ENCODE results near the gene GHR.
A peak's percentile ranks its signal among the peaks of the same experiment; 100 is the strongest.
"Not testable (repeated sequence)": the region's sequence is repeated elsewhere in the genome, so short reads cannot be mapped to it uniquely, and the experiment has no call there.

The GHR gene

DNA sequence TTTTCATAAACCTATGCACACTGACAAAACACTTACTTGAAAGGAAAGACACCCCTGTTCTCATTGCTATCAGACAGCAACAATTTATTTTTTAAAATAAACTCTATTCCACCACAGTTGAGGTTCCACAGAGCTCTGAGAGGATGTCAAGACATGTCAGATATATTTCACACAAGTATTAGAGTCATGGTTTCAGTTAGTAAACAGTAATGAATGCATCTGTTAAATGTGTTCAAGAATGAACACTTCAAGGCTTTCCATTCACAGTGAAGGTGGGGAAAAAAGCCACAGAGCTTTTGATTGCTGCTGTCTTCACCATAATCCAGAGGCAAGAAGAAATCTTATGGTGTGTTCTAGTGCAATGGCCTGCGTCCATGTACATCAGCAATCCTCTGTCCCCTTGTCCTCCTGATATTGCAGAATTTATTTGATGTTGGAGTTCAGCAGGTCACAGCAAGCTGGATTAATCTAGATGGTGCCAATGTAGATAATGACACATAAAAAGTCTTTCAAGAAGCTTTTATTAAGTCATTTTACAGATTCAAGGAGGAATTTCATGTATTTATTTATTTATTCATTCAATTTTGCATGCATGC is 146.8 kb downstream of the GHR start:
- DNase-seq (ENCODE audit: low read depth): no peak

DNA sequence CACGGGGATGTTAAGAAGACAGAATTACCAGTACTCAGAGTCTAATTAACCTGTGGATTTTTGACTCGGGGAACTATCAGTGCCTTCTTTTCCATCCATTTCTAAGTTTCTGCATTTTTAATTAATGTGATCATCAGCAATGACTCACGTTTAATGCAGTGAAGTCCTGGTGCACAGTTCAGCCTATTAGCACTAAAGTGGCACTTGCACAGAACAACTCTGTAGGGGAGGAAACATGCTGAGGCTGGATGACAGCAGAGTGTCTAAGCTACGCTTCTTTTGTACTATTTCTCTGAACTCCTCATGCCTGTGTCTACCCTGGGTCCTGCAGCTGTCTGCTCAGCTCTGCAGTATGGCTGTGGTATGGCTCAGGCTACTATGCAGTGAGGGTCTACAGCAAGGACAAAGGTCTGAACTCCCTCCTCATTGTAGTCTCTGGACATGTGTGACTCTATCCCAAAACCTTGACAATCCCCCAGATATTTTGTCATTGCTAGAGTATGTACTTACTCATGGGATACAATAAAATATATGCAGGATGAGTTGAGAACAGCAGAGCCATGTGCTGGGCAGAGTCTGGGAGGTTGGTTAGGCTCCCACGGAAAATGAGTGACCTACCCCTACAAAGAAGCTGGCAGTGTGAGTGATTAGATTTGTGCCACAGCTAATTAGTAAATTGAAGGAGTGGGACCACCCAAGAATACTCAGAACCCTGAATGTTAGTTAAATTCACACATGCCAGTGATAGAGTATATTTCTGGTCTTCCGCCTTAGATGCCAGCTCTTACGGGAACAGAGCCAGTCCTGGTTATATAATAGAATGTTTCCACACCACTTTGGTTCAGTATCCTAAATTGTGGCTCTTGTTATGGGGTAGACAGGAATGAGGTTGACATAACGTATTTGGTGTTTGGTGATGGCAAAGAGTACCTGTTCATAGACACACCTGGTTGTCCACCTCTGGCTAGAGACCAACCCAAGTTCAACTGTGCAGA is 148.0 kb downstream of the GHR start:
- no peak for DNase-seq (ENCODE audit: low read depth)

DNA sequence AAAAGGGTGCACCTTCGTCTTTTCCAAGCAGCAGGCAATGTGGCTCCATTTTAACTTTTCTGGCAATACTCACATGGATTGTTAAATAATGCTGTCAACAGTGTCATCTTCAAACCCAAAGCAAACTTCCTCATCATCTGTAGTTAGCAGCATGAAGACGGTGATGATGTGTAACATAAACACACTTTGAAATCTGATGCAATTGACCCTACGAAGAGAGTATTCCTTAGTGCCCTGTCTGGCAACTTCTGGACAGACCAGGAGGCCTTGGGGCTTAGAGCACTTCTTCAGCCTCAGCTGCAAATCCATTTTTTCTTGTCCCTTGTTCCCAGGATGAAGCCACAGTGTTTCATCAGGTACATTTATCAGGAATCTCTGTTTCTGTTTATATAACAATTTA is 149.1 kb downstream of the GHR start:
- DNase-seq (ENCODE audit: low read depth): no peak

DNA sequence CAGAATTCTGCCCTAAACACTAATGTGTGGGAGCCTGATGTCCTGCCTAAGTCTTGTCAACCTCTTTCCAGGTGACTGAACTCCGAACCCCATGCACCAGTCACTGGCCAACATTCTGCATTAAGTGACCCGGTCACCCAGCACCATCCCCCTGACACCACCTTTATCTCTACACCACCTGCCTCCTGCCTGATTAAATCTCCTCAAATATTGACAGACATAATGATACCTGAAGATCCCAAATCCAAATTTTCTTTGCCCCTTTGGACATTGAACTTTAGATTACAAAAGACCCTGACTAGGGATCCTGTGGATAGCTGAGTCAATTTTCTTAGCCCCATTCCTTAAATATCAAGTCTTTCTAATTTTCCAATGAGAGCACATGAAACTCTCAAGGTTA is 150.1 kb downstream of the GHR start:
- no peak for DNase-seq (ENCODE audit: low read depth)

DNA sequence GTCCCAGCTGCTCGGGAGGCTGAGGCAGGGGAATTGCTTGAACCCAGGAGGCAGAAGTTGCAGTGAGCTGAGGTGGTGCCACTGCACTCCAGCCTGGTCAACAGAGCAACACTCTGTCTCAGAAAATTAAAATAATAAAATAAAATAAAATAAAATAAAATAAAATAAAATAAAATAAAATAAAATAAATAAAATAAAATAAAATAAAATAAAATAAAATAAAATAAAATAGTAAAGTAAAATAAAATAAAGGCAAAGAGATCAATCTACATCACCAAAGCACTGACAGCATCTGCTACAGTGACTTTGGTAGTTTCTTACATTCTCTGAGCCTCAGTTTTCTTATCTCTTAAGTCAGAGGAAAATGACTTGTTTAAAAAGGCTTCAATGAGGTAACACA is 152.7 kb downstream of the GHR start:
- DNase-seq (ENCODE audit: low read depth): not testable (repeated sequence)

DNA sequence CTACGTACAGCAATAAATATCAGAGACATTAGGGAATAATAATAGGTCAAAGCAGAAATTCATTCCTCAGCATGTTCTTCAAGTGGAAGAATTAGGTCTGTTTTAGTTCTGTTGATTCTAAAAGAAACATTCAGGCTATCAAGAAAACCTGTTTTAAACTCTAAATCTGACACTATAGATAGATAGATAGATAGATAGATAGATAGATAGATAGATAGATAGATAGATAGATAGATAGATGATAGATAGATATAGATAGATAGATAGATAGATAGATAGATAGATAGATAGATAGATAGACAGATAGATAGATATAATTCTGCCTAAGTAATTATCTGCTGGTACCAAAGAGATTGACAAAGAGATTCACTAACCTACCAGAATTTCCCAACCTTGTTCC is 155.7 kb downstream of the GHR start:
- not testable (repeated sequence) for DNase-seq (ENCODE audit: low read depth)

DNA sequence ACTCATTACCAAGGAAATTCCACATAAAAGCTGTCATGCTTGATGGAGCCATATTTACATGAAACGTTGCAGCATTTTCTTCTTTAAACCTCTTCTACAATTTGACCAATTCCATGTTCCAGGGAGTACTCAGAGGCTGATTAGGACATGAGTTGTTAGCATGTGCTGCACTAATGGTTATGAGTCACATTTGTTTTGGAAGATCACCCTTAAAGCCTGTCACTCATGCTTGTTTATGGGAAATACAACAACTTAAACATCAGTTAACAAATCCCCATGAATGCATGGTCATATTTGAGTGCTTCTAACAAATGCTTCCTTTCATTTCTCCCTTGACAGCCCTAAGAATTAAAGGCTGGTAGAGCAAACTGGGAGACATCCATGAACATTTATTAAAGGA is 156.1 kb downstream of the GHR start:
- DNase-seq (ENCODE audit: low read depth): no peak

DNA sequence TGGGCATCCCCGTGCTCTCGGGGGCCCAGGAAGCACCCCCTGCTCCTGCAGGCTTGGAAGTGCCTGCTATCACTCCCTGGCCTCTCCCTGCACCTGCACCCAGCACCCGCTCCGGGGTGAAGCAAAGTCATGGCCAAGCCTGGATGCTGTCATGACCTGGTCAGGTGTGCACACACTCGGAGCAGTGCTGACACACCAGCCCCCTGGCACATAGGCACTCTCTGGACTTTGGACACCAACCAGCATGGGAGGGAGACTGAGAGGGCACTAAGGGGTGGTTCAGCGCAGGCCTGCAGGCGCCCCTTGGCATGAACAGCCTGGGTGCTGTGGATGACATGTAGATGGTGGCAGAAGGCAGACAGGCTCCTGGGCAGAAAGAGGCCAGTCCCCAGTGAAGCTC is 158.6 kb downstream of the GHR start:
- no peak for DNase-seq (ENCODE audit: low read depth)

DNA sequence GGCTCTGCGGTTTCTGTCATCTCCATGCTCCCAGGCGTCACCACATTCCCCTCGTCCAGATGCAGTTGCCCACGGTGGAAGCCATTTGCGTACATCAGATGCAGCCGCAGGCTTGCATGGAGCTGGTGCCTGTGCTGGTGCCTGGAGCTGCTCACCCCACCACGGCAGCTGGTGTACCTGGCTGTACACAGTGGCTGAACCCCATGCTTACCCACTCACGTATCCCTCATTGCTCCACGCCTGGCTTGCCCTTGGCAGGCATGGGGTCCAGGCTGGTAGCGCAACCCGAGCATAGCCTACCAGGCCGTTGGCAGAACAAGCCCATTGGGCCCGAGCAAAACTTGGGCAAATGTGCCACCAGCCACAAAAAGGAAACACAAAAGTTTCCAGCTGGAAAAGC is 159.5 kb downstream of the GHR start:
- DNase-seq (ENCODE audit: low read depth): no peak

DNA sequence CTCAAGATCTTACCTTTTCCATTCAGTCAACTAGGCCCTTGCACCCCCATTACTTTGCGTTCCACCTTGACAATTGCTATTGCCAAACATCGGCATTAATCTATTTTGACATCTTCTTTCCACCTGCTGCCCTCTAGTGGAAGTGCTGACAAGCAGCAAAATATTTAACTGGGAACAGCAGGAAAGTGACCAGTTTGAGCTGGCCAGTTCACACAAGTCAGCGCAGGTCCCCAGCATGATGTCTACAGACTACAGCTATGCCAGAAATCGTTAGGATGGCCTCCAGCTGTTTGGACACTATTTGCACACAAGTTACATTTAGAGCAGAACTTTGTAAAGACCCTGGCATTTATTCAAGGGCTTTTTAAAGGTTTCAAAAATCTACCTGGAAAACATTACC is 160.1 kb downstream of the GHR start:
- peak; percentile 22 for DNase-seq (ENCODE audit: low read depth)

DNA sequence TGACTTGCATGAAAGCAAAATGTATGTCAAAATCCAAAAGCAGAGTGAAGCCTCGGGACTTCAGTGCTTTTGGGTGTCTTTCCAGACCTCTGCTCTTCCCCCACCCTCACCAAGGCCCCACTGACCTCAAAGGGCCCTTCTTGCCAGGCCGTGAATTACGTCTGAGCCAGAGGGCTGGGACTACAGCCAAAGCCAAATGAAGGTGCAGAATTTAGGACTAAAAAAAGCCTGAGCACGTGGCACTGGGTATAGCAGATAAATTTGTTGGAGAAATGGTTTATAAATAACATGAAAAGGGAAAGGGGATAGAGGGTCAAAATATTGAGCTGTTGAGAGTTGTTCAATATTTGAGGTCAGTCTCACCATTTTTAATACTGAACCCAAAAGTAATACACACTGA is 163.4 kb downstream of the GHR start:
- no peak for DNase-seq (ENCODE audit: low read depth)

DNA sequence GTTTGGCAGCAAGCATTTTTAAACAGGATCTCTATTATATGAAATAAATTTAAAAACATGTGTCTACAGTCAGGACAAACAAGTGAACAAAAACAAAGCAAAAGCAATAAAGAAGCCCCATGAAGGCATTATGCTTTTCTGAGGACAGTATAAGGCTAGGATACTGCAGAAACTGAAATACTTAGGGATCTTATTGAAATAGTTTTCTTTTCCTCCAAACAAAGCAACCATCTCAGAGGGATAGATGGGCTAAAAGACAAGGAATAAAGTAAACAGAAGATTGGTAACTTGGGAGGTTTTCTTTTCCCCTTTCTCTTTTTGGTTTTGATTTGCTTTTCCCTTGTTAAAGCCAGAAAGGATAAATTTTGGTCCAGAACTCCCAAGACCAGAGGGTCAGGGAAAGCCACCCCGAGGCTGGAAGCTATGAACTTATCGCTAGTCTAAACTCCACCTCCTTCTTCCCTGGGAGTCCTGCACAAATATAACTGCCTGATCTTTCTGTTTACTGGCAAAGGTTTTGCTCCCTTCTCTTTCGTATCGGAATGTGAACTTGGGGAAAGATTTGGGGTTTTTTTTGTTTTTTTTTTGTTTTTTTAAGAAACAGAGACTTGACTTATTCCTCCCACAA is 164.0 kb downstream of the GHR start:
- no peak for DNase-seq (ENCODE audit: low read depth)

DNA sequence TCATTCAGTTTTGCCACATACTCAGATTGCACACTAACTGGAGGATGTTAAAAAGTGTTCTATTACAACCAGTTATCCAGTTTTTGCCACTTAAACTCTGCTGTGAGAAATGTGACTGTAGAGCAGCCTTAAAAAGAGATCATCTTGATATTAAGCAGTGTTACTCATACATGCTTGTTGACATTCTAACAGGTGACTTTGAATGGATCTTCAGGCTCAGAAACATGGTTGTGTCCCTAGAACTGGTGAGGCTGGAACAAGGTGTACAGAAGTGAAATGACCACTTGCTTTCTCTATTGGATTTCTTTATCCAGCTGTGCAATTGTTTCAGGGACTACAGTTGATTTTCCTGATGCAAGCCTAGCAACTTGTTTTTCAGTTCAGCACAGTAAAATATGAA is 167.3 kb downstream of the GHR start:
- DNase-seq (ENCODE audit: low read depth): no peak

DNA sequence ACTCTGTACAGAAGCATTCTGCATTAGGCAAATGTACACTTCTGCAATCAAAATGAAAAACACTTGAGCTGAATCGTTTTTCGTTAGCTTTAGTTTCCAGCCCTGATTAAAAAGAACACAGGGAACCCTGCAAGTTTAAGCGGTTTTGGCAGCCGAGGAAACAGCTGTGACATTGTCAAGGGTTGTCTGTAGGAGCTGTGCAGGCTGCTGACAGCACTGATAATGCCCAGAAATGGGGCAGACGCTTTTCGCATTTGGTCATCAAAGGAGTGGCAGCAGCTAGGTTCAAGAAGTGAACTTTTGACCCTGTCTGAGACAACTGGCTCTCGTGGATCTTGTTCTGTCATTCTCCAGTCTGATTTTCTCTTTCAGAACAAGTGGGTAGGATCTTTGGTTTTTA is 167.8 kb downstream of the GHR start:
- DNase-seq (ENCODE audit: low read depth): no peak

DNA sequence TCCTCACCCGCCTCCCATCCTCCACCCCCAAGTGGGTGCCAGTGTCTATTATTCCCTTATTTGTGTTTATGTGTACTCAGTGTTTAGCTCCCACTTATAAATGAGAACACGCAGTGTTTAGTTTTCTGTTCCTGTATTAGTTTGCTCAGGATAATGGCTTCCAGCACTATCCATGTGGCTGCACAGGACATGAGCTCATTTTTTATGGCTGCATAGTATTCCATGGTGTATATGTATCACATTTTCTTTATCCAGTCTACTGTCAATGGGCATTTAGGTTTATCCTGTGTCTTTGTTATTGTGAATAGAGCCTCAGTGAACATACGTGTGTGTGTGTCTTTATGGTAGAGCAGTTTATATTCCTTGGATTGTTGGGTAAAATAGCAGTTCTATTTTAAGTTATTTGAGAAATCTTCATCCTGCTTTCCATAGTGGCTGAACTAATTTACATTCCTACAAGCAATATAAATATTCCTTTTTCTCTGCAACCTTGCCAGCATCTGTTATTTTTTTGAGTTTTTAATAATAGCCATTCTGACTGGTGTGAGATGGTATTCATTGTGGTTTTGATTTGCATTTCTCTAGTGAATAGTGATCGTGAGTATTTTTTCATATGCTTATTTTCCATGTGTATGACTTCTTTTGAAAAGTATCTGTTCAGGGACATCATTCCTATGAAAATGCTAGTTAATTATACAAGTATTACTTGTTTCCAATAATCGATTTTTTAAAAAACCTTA is 169.3 kb downstream of the GHR start:
- no peak for DNase-seq (ENCODE audit: low read depth)

DNA sequence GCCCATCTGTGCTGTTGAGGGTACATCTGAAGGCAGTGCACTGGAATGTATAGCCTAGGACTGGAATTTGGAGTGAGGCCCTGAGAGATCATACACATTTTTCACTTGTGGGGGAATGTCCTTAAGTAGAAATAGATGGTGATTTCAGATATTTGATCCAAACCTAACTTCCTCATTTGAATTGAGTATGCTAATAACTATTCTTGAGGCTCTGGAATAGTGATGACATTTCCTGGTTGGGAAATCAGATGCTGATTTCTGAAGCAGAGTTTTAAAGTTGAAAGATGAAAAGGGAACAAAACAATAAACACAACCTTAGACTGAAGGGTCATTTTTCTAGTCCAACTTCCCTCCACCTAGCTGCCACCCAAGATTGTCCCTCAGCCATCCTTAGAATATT is 170.4 kb downstream of the GHR start:
- DNase-seq (ENCODE audit: low read depth): no peak

DNA sequence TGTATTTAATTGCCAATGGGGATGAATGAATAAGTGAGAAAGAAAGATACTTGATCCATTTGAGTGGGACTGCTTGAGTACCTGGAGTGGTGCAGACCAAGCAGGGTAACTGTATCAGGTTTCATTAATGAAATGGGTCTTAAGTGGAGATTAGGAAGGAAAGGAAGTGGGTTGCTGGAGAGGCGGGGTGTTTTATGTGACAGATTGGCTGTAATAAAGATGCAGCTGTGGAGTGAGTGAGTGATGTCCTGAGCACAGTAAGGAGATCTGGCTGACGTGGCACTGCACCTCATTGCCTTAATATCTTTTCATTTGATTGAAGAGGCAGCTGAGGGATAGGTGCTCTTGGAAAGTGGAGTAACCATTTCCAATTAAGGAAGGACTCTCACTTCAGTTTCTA is 172.4 kb downstream of the GHR start:
- no peak for DNase-seq (ENCODE audit: low read depth)

DNA sequence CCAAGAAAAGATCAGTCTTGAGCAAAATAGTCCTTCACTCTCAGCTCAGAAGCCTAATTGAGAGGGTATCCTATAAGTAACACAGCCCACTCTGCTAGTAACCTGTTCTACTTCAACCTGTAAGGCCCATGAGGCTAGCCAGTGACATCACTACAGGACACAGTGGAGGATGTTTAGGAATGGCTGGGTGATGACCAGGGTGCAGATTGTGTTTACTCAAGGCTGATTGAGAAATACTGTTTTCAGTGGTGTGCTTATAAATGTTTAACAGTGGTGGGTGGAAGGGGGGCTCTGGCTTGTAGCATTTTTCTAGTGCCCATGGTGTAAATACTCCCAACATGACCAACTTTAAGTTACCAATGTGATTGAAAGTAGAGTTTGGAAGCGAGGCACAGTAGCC is 173.6 kb downstream of the GHR start:
- DNase-seq (ENCODE audit: low read depth): no peak

DNA sequence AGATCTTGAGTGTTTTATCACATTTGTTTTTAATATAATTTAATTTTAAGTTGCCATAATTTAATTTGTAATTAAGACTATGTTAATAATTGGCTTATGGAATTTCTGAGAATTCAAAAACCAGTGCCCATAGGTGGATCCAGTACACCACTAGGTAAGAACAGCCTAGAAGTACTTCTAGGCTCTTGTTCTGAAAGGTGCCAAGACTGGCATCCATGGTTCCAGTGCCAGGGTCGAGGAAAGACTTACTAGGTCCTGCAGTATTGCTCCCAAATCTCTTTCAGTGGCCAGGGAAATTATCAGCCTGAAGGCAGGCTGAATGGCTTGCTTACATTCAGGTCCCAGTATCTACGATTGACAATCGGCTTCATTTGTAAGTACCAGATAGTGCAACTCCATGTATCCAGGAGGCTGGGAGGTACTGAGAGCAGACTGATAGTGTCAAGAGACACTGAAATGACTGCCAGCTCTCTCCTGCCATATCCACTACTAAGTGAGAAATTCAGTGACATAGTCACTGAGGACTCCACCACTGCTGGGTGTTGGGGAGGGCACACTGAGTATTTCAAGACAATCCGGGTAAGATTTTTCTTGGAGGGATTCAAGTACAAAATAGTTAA is 174.2 kb downstream of the GHR start:
- no peak for DNase-seq (ENCODE audit: low read depth)

DNA sequence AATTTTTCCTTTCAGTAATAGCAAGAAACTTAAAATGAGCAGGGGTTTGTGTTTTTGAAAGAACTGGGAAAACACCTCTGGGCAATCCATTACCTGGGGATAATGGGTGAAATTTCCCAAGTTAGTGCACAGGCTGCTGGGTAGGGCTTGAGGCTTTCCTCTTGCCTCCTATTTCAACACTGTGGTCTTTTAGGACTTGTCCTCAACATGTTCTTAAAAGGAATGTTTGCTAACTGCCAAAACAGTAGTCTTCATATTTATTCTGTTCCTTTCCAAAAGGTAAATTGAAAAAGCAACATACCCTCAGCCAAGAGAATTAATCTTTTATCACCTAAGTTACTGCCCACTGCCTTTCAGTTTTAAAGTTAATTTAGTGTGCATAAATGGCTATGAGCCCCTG is 175.1 kb downstream of the GHR start:
- no peak for DNase-seq (ENCODE audit: low read depth)

DNA sequence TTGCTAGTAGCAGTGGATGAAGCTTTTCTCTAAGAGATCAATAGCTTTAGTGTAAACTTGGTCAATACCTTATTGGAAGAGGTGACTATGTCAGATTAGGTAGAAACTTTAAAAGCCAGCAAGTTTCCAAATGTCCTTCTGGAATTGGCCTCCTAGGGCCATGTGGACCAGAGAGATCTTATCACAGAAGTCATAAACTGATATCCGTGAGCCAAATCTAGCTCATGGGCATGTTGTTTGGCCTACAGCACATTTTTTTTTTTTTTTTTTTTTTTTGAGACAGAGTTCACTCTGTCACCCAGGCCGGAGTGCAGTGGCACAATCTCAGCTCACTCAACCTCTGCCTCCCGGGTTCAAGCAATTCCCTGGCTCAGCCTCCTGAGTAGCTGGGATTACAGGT is 175.9 kb downstream of the GHR start:
- DNase-seq (ENCODE audit: low read depth): no peak

DNA sequence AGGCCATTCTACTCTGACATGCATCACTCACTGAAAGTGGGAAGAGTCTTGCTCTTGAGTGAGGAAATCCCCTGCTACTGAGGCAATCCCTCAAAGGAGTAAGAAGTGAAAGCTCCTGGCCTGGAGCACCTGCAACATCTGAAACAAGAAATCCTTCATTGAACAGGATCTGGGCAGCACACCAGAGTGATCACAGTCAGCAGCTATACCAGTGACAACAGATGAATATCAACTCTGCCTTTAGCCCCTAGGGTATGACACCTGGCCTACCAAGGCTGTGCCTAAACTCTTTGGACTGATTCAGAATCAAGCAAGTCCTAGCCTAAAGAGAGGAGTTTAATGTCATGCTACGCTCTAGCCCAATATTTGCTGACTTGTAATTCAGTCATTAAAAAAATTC is 177.2 kb downstream of the GHR start:
- no peak for DNase-seq (ENCODE audit: low read depth)

Measured in HS-27A (cell line).